OCI-LY1 (cell line): ENCODE measurements around the gene ALDH3B1.

Source experiments
- EZH2 ChIP-seq: fragments of 200-600 bp; sonication (generic), shearing (Covaris generic); IDR thresholded peaks from 2 replicates; pipeline ENCODE4 v1.8.0; 2017; ENCODE audit warnings: borderline replicate concordance, mixed run types, mild to moderate bottlenecking, antibody characterized with exemption, low read length, moderate library complexity, mixed read lengths
- TF ChIP-seq, protein P1 (sequence below): fragments of 200-600 bp; sonication (generic), shearing (Covaris generic); IDR thresholded peaks from 2 replicates; pipeline ENCODE4 v1.5.1; 2017; ENCODE audit warnings: mild to moderate bottlenecking, antibody characterized with exemption, low read length, moderate library complexity, mixed read lengths

DNA sequence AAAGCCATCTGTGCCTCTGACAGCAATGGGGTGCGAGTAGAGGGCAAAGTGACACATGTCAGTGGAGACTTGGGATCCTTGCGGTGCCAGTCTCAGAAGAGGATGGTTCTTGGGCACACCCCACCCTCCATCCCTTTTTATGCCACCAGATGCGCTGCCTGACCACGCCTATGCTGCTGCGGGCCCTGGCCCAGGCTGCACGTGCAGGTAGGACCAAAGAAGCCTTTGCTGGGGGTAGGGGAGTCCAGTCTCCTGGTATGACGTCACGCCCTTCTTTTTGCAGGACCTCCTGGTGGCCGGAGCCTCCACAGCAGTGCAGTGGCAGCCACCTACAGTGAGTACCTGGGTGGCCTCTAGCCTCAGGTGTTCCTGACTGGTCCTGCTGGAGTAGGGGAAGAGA lies 21.9 kb downstream of the ALDH3B1 start:
- TF ChIP-seq EZH2, result no peak
- TF ChIP-seq, protein P1, sequence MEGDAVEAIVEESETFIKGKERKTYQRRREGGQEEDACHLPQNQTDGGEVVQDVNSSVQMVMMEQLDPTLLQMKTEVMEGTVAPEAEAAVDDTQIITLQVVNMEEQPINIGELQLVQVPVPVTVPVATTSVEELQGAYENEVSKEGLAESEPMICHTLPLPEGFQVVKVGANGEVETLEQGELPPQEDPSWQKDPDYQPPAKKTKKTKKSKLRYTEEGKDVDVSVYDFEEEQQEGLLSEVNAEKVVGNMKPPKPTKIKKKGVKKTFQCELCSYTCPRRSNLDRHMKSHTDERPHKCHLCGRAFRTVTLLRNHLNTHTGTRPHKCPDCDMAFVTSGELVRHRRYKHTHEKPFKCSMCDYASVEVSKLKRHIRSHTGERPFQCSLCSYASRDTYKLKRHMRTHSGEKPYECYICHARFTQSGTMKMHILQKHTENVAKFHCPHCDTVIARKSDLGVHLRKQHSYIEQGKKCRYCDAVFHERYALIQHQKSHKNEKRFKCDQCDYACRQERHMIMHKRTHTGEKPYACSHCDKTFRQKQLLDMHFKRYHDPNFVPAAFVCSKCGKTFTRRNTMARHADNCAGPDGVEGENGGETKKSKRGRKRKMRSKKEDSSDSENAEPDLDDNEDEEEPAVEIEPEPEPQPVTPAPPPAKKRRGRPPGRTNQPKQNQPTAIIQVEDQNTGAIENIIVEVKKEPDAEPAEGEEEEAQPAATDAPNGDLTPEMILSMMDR, result no peak
